K562 (cell line): ENCODE data around the gene SNX9. TPM values are rescaled to one million over a fixed set of nuclear protein-coding genes. Genes with fewer than 3 reads are reported as not detected.

ENCODE experiments used
- ARID1B ChIP-seq: fragments of 450-650 bp; IDR thresholded peaks from 2 replicates; pipeline ENCODE4 v1.6.1; 2016; ENCODE audit warnings: antibody characterized with exemption, mild to moderate bottlenecking, inconsistent platforms
- CBFA2T3 ChIP-seq: fragments of 450-650 bp; IDR thresholded peaks from 2 replicates; pipeline ENCODE4 v1.6.1; 2017
- CHD2 ChIP-seq: IDR thresholded peaks from 2 replicates; pipeline ENCODE4 v1.6.1; 2011; ENCODE audit warnings: low read depth, low read length
- ETS1 ChIP-seq: conservative IDR thresholded peaks from 2 replicates; pipeline ENCODE4 v1.6.1; 2011; ENCODE audit warnings: low read depth, mild to moderate bottlenecking, low read length; ENCODE audit not compliant: control insufficient read depth
- ETV5 ChIP-seq: sonication (generic); formaldehyde crosslinking; IDR thresholded peaks from 2 replicates; pipeline ENCODE4 v1.4.0; 2020; ENCODE audit warnings: low read depth, mild to moderate bottlenecking, missing genetic modification reagents
- HDGF ChIP-seq: fragments of 450-650 bp; IDR thresholded peaks from 2 replicates; pipeline ENCODE4 v1.6.1; 2016
- IRF2 ChIP-seq: sonication (generic); formaldehyde crosslinking; IDR thresholded peaks from 2 replicates; pipeline ENCODE4 v1.8.1; 2022; ENCODE audit warnings: mild to moderate bottlenecking, missing genetic modification reagents
- KLF1 ChIP-seq: fragments of 450-650 bp; IDR thresholded peaks from 2 replicates; pipeline ENCODE4 v1.6.1; 2016; ENCODE audit warnings: missing genetic modification characterization, missing compliant biosample characterization
- L3MBTL2 ChIP-seq: fragments of 450-650 bp; IDR thresholded peaks from 2 replicates; pipeline ENCODE4 v1.6.1; 2016; ENCODE audit warnings: mild to moderate bottlenecking, moderate library complexity
- MEF2D ChIP-seq: conservative IDR thresholded peaks from 2 replicates; pipeline ENCODE4 v1.6.1; 2016; ENCODE audit warnings: low read depth, missing genetic modification characterization, missing compliant biosample characterization
- MGA ChIP-seq: fragments of 450-650 bp; IDR thresholded peaks from 2 replicates; pipeline ENCODE4 v1.6.1; 2016; ENCODE audit warnings: mild to moderate bottlenecking, moderate library complexity
- MNT ChIP-seq, 2 experiments: fragments of 450-650 bp; conservative IDR thresholded peaks; 2 replicates each; pipeline ENCODE4 v1.6.1; 2017; ENCODE audit warnings: mild to moderate bottlenecking in 2 of 2, moderate library complexity in 2 of 2
- PRMT5 ChIP-seq: sonication (generic); formaldehyde crosslinking; IDR thresholded peaks from 2 replicates; pipeline ENCODE4 v1.5.0; 2020; ENCODE audit warnings: missing genetic modification reagents
- PTTG1 ChIP-seq: fragments of 450-650 bp; IDR thresholded peaks from 2 replicates; pipeline ENCODE4 v1.6.1; 2016; ENCODE audit warnings: low read depth, mild to moderate bottlenecking, missing genetic modification characterization, missing compliant biosample characterization
- SLC30A9 ChIP-seq: fragments of 250-450 bp; sonication (Bioruptor Pico); IDR thresholded peaks from 2 replicates; pipeline ENCODE4 v1.8.0; 2022; ENCODE audit warnings: mild to moderate bottlenecking, moderate library complexity
- SMARCB1 ChIP-seq: IDR thresholded peaks from 2 replicates; pipeline ENCODE4 v1.6.1; 2011; ENCODE audit warnings: improper control_type of control experiment, low read depth; ENCODE audit not compliant: insufficient read length
- ZSCAN29 ChIP-seq: fragments of 450-650 bp; IDR thresholded peaks from 2 replicates; pipeline ENCODE4 v1.6.1; 2017
- polyA plus RNA-seq, 8 experiments: library from polyadenylated mRNA; depleted of rRNA in 4 of 8; stranded (reverse) in 5 of 8; unstranded in 3 of 8; fragments of >200 nt; fragmentation: Nextera tagmentation in 2 of 8; fragmentation: Illumina TruSeq in 1 of 8; extraction: Ambion mirVana in 2 of 8; extraction: Trizol in 1 of 8; gene quantifications; 2 replicates each; pipeline versions ENCODE4 v1.2.1 to v1.2.3, GENCODE V29; 2011 to 2014; ENCODE audit warnings: inconsistent platforms in 1 of 8, missing spikeins in 1 of 8
- total RNA-seq, 7 experiments: library from RNA; depleted of rRNA in 6 of 7; stranded (reverse); fragments of >200 nt in 6 of 7; fragmentation: Illumina TruSeq in 2 of 7; extraction: Trizol in 2 of 7; gene quantifications; 2 replicates each; pipeline versions ENCODE4 v1.2.1 to v1.2.3, GENCODE V29; 2011 to 2021; ENCODE audit warnings: low replicate concordance in 1 of 7

SNX9 gene
- total and polyA plus RNA-seq, 9 of the 15 experiments (the other 6 are each of a cell fraction or from before 2014, with no cell fraction given): 6.0 to 81.7 (median 57.1) TPM

- TF ChIP-seq MGA: 0 out of 2 replicates have a peak, but pooled peaks have one; percentile 15
- TF ChIP-seq SLC30A9 (CRISPR knock-in tag): no peak
- no peak for TF ChIP-seq ETS1
- no peak for TF ChIP-seq SMARCB1
- no peak for TF ChIP-seq ZSCAN29
- no peak for TF ChIP-seq MEF2D
- TF ChIP-seq IRF2 (CRISPR knock-in tag): no peak
- TF ChIP-seq KLF1 (tag): no peak
- no peak for TF ChIP-seq MNT (conservative IDR thresholded peaks at IDR 0.05)
- TF ChIP-seq L3MBTL2: 0 out of 2 replicates have a peak, but pooled peaks have one; percentile 14
- TF ChIP-seq HDGF: no peak
- no peak for TF ChIP-seq PRMT5 (CRISPR knock-in tag)
- no peak for TF ChIP-seq ETV5 (CRISPR knock-in tag)
- no peak for TF ChIP-seq PTTG1 (tag)
- no peak for TF ChIP-seq CHD2
- TF ChIP-seq ARID1B: peak; percentile 20; the same call in 1 of the 2 replicates
- peak; percentile 24; the same call in 1 of the 2 replicates for TF ChIP-seq CBFA2T3
Measured at GRCh38 chr6:157806856-157807215, 16.2 kb upstream of the SNX9 start (continued).
